Stomach smooth muscle (tissue), 2 donors: ENCODE results near the gene REXO1.

Experiments used
- H3K27ac ChIP-seq: one replicate; pipeline ENCODE4 v1.7.0; 2013; ENCODE audit warnings: mild to moderate bottlenecking, low read length, inconsistent platforms
- H3K27me3 ChIP-seq, 2 donors: one replicate each; pipeline ENCODE4 v1.7.0; 2013; ENCODE audit warnings: low read length in 2 of 2; ENCODE audit not compliant: insufficient read depth in 2 of 2, control insufficient read depth in 1 of 2
- H3K36me3 ChIP-seq, 2 donors: one replicate each; pipeline ENCODE4 v1.7.0; 2013; ENCODE audit warnings: low read length in 2 of 2; ENCODE audit not compliant: control insufficient read depth in 2 of 2, insufficient read depth in 2 of 2
- H3K4me1 ChIP-seq: one replicate; pipeline ENCODE4 v1.7.0; 2013; ENCODE audit warnings: low read length; ENCODE audit not compliant: control insufficient read depth, insufficient read depth
- H3K4me3 ChIP-seq, 2 donors: one replicate each; pipeline ENCODE4 v1.7.0; 2013; ENCODE audit warnings: low read length in 2 of 2
- H3K9ac ChIP-seq, 2 donors: one replicate each; pipeline ENCODE4 v1.7.0; 2013; ENCODE audit warnings: low read length in 2 of 2, mild to moderate bottlenecking in 1 of 2
- H3K9me3 ChIP-seq, 2 donors: one replicate each; pipeline ENCODE4 v1.7.0; 2013; ENCODE audit warnings: low read length in 2 of 2; ENCODE audit not compliant: control insufficient read depth in 2 of 2
- donor health status: healthy.
- donor health status: Pancreatic carcinoma.

Gene REXO1

DNA sequence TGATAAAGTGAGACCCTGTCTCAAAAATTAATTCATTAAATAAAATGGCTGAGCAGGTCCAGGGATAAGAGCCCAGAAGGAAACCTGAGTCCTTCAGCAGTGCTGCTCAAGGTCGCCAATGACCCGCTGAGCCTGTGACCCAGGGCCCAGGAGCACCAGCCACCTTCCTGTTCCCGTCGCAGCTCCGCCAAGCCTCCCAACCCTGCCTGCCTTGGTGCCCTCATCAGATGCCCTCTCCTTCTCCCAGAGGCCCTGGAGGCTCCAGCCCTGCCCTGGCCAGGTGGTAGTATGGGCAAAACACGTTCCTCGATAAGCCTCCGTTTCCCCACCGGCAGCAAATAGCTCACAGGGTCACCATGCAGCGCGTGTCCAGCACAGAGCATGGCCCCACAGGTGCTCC is 2.6 kb downstream of the REXO1 start:
- no peak overlapping the region for H3K9ac ChIP-seq
- H3K27ac ChIP-seq = no peak overlapping the region
- H3K36me3 ChIP-seq = no peaks in the 10 kb centered on the region
- no peaks in the 10 kb centered on the region for H3K9me3 ChIP-seq
- no peak overlapping the region for H3K4me3 ChIP-seq
- H3K4me1 ChIP-seq = peaks cover 56% of the 10 kb centered on the region
- H3K27me3 ChIP-seq = no peaks in the 10 kb centered on the region

- Histone ChIP-seq H3K4me1 (peaks cover 56% of the 10 kb centered on the region), H3K9ac (no peak overlapping the region)
These were observed 3.2 kb downstream of the REXO1 start for GRCh38 chr19:1845125-1845515.

GRCh38 chr19:1844513-1845124 is 3.7 kb downstream of the REXO1 start:
- H3K36me3 ChIP-seq = peaks cover 0 to 4% of the 10 kb centered on the region in 2 donors
- no peak overlapping the region for H3K27ac ChIP-seq
- peak overlapping the region in 1 of 2 donors; percentile 21 for H3K9ac ChIP-seq
- H3K4me3 ChIP-seq = no peak overlapping the region
- H3K27me3 ChIP-seq = no peaks in the 10 kb centered on the region
- H3K4me1 ChIP-seq = peaks cover 56% of the 10 kb centered on the region
- H3K9me3 ChIP-seq = no peaks in the 10 kb centered on the region

More at GRCh38 chr19:1845125-1845515, 3.2 kb downstream of the REXO1 start:
- Histone ChIP-seq H3K27me3 (no peaks in the 10 kb centered on the region), H3K4me3 (no peak overlapping the region), H3K36me3 (no peaks in the 10 kb centered on the region), H3K9me3 (no peaks in the 10 kb centered on the region), H3K27ac (no peak overlapping the region)

GRCh38 chr19:1843646-1844394 is 4.5 kb downstream of the REXO1 start:
- H3K4me1 ChIP-seq = peaks cover 58% of the 10 kb centered on the region
- H3K9me3 ChIP-seq = no peaks in the 10 kb centered on the region
- no peaks in the 10 kb centered on the region for H3K27me3 ChIP-seq
- no peak overlapping the region for H3K4me3 ChIP-seq
- H3K27ac ChIP-seq = no peak overlapping the region
- H3K36me3 ChIP-seq = peaks cover 0 to 4% of the 10 kb centered on the region in 2 donors
- H3K9ac ChIP-seq = no peak overlapping the region

DNA sequence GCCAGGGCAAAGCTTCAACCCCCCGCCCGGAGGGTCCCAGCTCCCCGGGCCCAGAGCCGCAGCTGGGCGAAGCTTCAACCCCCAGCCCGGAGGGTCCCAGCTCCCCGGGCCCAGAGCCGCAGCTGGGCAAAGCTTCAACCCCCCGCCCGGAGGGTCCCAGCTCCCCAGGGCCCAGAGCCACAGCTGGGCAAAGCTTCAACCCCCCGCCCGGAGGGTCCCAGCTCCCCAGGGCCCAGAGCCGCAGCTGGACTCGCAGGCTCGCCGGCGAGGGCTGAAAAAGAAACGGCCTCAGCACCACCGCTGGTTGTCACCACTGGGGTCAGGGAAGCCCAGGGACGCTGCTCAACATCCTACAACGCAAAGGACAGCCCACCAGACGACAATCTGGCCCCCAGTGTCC is 5.2 kb downstream of the REXO1 start:
- Histone ChIP-seq H3K9me3 (no peaks in the 10 kb centered on the region), H3K4me3 (no peak overlapping the region), H3K27me3 (no peaks in the 10 kb centered on the region), H3K36me3 (peaks cover 0 to 7% of the 10 kb centered on the region in 2 donors), H3K4me1 (peaks cover 58% of the 10 kb centered on the region), H3K27ac (no peak overlapping the region), H3K9ac (no peak overlapping the region)

DNA sequence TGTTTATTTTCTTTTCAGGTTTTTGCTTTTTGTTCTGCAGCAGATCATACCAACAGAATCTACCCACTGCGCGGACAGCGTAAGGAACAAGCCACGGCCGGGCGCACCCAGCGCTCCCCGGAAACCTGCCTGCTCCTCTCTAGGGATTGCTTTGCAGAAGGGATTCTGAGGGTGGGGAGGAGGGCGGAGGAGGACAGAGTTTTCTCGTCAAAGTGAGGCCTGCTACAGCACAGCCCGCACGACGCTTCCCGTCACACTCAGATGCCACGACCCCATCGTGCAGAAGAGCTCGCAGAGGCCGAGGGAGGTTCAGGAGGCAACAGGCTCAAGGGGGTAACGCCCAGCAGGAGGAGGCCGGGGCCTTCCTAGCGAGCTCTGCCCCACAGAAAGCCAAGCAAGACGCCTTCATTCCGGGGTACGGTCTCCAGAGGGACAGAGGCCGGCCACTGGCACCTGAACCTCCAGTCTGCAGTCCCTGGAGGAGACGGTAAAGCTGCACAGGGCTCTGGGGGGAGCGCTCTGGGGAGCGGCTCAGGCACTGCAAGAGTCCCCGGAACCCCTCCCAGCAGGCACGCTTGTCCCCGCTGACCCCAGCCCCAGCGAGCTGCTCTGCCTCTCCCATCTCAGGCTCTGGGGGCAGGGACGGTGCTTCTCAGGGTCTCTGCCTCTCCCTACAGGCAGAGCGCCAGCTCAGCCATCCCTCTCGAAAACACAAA is 6.9 kb downstream of the REXO1 start:
- no peaks in the 10 kb centered on the region for H3K27me3 ChIP-seq
- no peak overlapping the region for H3K9ac ChIP-seq
- H3K9me3 ChIP-seq = no peaks in the 10 kb centered on the region
- peaks cover 0 to 7% of the 10 kb centered on the region in 2 donors for H3K36me3 ChIP-seq
- no peak overlapping the region for H3K27ac ChIP-seq
- H3K4me1 ChIP-seq = peaks cover 57% of the 10 kb centered on the region
- peak overlapping the region in 1 of 2 donors; percentile 22 for H3K4me3 ChIP-seq

GRCh38 chr19:1840541-1841115 is 7.7 kb downstream of the REXO1 start:
- Histone ChIP-seq H3K4me3 (peak overlapping the region in 1 of 2 donors; percentile 22), H3K27me3 (no peaks in the 10 kb centered on the region), H3K9ac (no peak overlapping the region), H3K36me3 (peaks cover 0 to 7% of the 10 kb centered on the region in 2 donors), H3K27ac (no peak overlapping the region), H3K9me3 (no peaks in the 10 kb centered on the region), H3K4me1 (peaks cover 49% of the 10 kb centered on the region)

DNA sequence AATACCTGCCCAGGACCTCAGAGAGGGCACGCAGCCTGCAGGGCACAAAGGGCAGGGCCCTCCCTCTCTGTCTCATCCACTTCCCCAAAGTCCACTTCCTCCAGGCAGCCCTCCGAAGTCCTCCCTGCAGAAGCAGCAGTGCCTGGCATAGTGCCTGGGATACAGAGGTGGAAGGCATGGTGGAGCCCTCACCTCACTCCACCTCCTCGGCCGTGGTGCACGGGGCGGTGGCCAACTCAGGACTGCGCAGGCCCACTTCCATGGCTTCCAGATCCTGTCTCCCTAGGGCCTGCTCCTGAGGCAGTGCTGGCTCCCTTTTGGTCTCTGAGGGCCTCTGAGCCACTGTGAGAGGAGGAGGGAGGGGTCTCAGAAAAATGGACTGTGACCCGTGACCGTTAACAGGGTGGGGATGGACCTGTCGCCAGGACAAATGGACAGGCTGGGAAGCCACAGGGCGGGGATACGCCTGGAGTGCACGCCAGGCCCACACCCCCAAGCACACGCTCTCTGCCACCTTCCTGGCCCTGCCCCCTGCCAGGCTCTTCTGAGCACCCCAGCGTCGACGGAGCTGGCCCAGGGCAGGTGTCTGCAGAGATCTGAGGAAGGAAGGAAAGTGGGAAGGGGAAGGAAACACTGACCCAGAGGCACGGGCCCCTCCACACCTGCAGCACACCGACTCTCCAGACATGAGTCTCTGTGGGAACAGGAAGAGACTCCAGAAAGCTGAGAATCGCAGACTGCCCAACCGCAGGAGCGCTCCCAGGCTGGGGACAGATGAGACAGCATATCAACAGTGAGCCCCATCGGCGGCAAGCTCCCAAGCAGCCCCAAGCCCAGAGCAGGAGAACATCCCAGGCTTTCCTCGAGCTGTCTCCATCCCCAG is 8.4 kb downstream of the REXO1 start:
- H3K4me1 ChIP-seq = peaks cover 42% of the 10 kb centered on the region

GRCh38 chr19:1837625-1838105 is 10.6 kb downstream of the REXO1 start:
- Histone ChIP-seq H3K9me3 (no peaks in the 10 kb centered on the region), H3K4me1 (peaks cover 28% of the 10 kb centered on the region), H3K36me3 (peaks cover 0 to 7% of the 10 kb centered on the region in 2 donors), H3K4me3 (no peak overlapping the region), H3K27ac (no peak overlapping the region), H3K9ac (no peak overlapping the region), H3K27me3 (no peaks in the 10 kb centered on the region)

More for the DNA sequence above, 8.4 kb downstream of the REXO1 start:
- peaks cover 0 to 7% of the 10 kb centered on the region in 2 donors for H3K36me3 ChIP-seq
- H3K4me3 ChIP-seq = no peak overlapping the region
- H3K27ac ChIP-seq = no peak overlapping the region
- H3K27me3 ChIP-seq = no peaks in the 10 kb centered on the region
- no peak overlapping the region for H3K9ac ChIP-seq
- no peaks in the 10 kb centered on the region for H3K9me3 ChIP-seq

DNA sequence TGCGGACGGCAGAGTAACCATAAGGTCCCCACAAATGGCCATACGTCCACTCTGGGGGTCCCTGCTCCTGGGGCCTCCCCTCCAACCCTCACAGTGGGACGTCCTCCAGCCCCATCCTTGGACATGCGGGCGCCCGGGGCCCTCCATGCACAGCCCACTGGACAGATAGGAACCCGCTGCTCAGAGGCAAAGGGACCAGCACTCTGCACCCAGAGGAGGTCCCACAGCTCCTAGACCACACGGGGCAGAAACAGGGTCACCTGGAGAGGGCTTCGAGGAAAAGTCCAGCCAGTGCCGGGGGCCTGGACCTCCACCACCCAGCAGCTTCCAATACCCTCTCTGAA is 11.1 kb downstream of the REXO1 start:
- H3K4me1 ChIP-seq = peaks cover 24% of the 10 kb centered on the region
- H3K9me3 ChIP-seq = no peaks in the 10 kb centered on the region
- H3K9ac ChIP-seq = no peak overlapping the region
- no peaks in the 10 kb centered on the region for H3K27me3 ChIP-seq
- peaks cover 0 to 7% of the 10 kb centered on the region in 2 donors for H3K36me3 ChIP-seq
- H3K27ac ChIP-seq = no peak overlapping the region
- H3K4me3 ChIP-seq = no peak overlapping the region
